Fibroblast of skin of right quadriceps (primary cell): ENCODE measurements around the gene KYNU.
"Not testable (repeated sequence)": the region's sequence is repeated elsewhere in the genome, so short reads cannot be mapped to it uniquely, and the experiment has no call there.

Experiments used
- DNase-seq: peaks from one replicate; pipeline ENCODE4 v3.0.0-alpha.2; 2013

Gene KYNU

GRCh38 chr2:142920571-142920970 lies 43.1 kb downstream of the KYNU start:
- DNase-seq: no peak

- no peak for DNase-seq
Measured at GRCh38 chr2:142926445-142926844, 49.0 kb downstream of the KYNU start.

- DNase-seq: no peak
Measured at GRCh38 chr2:142930835-142931398, 53.5 kb downstream of the KYNU start.

- no peak for DNase-seq
Measured at GRCh38 chr2:142933916-142934315, 56.5 kb downstream of the KYNU start.

- no peak for DNase-seq
Measured at GRCh38 chr2:142935563-142936089, 58.2 kb downstream of the KYNU start.

- no peak for DNase-seq
Measured at GRCh38 chr2:142936629-142937028, 59.2 kb downstream of the KYNU start.

- DNase-seq: no peak
Measured at GRCh38 chr2:142937347-142937746, 59.9 kb downstream of the KYNU start.

GRCh38 chr2:142938240-142938639 lies 60.8 kb downstream of the KYNU start:
- no peak for DNase-seq

- DNase-seq: no peak
Measured at GRCh38 chr2:142940606-142941223, 63.3 kb downstream of the KYNU start.

GRCh38 chr2:142942690-142943089 lies 65.2 kb downstream of the KYNU start:
- DNase-seq: no peak

- peak; percentile 73 for DNase-seq
Measured at GRCh38 chr2:142944264-142944663, 66.8 kb downstream of the KYNU start.

GRCh38 chr2:142944721-142945120 lies 67.3 kb downstream of the KYNU start:
- peak; percentile 68 for DNase-seq

GRCh38 chr2:142946941-142947340 lies 69.5 kb downstream of the KYNU start:
- DNase-seq: no peak

- DNase-seq: not testable (repeated sequence)
Measured at GRCh38 chr2:142948723-142949122, 71.3 kb downstream of the KYNU start.

- DNase-seq: not testable (repeated sequence)
Measured at GRCh38 chr2:142950323-142950722, 72.9 kb downstream of the KYNU start.

- no peak for DNase-seq
Measured at GRCh38 chr2:142951190-142952007, 73.9 kb downstream of the KYNU start.

GRCh38 chr2:142952018-142952417 lies 74.6 kb downstream of the KYNU start:
- no peak for DNase-seq

- no peak for DNase-seq
Measured at GRCh38 chr2:142952793-142953494, 75.5 kb downstream of the KYNU start.

- DNase-seq: no peak
Measured at GRCh38 chr2:142954493-142954892, 77.0 kb downstream of the KYNU start.

GRCh38 chr2:142957144-142957543 lies 79.7 kb downstream of the KYNU start:
- DNase-seq: no peak

GRCh38 chr2:142961202-142961601 lies 83.7 kb downstream of the KYNU start:
- no peak for DNase-seq

- DNase-seq: peak; percentile 83
Measured at GRCh38 chr2:142965443-142965842, 88.0 kb downstream of the KYNU start.

GRCh38 chr2:142966284-142966683 lies 88.8 kb downstream of the KYNU start:
- DNase-seq: peak; percentile 72
